Neural cell (in vitro differentiated cells): ENCODE results near the gene NDUFAB1. TPM values are rescaled to one million over a fixed set of nuclear protein-coding genes. Genes with fewer than 3 reads are reported as not detected.

ENCODE experiments used
- H2AFZ ChIP-seq: fragments of 200-600, 300-800 bp; sonication (generic), shearing (Covaris generic); 2 replicates; pipeline ENCODE4 v1.6.0; 2014; ENCODE audit warnings: low read depth, mild to moderate bottlenecking, antibody characterized with exemption, low read length, moderate library complexity
- H3F3A ChIP-seq: fragments of 200-600 bp; shearing (Covaris generic); 2 replicates; pipeline ENCODE4 v1.6.1; 2016; ENCODE audit warnings: mild to moderate bottlenecking, moderate library complexity, mixed read lengths, antibody characterized with exemption, low read length; ENCODE audit not compliant: insufficient read depth, poor library complexity, severe bottlenecking
- H3K27ac ChIP-seq: fragments of 200-600, 300-800 bp; sonication (generic), shearing (Covaris generic); 2 replicates; pipeline ENCODE4 v1.5.1; 2014; ENCODE audit warnings: mild to moderate bottlenecking, low read length, moderate library complexity
- H3K27me3 ChIP-seq: fragments of 300-800, 200-600 bp; sonication (generic), shearing (Covaris generic); 2 replicates; pipeline ENCODE4 v1.6.0; 2014; ENCODE audit warnings: mild to moderate bottlenecking, low read depth, low read length, moderate library complexity; ENCODE audit not compliant: insufficient read depth
- H3K36me3 ChIP-seq: fragments of 300-800, 200-600 bp; sonication (generic), shearing (Covaris generic); 2 replicates; pipeline ENCODE4 v1.5.1; 2014; ENCODE audit warnings: mild to moderate bottlenecking, antibody characterized with exemption, low read length, moderate library complexity; ENCODE audit not compliant: insufficient read depth
- H3K4me2 ChIP-seq: fragments of 300-800, 200-600 bp; sonication (generic), shearing (Covaris generic); 2 replicates; pipeline ENCODE4 v1.6.0; 2014; ENCODE audit warnings: mild to moderate bottlenecking, low read length
- H3K4me3 ChIP-seq: fragments of 300-800, 200-600 bp; sonication (generic), shearing (Covaris generic); 2 replicates; pipeline ENCODE4 v1.5.1; 2014; ENCODE audit warnings: mild to moderate bottlenecking, low read length, moderate library complexity
- H3K79me2 ChIP-seq: fragments of 200-600 bp; shearing (Covaris generic); replicated peaks from 2 replicates; pipeline ENCODE4 v1.6.0; 2014; ENCODE audit warnings: mild to moderate bottlenecking, low read length, moderate library complexity; ENCODE audit not compliant: insufficient read depth
- H3K9ac ChIP-seq: fragments of 300-800, 200-600 bp; sonication (generic), shearing (Covaris generic); 2 replicates; pipeline ENCODE4 v1.6.1; 2016; ENCODE audit warnings: mild to moderate bottlenecking, low read length, mixed read lengths
- H3K9me2 ChIP-seq: fragments of 200-600 bp; shearing (Covaris generic); 2 replicates; pipeline ENCODE4 v1.6.1; 2016; ENCODE audit warnings: mild to moderate bottlenecking, low read length, mixed read lengths; ENCODE audit not compliant: insufficient read depth
- H3K9me3 ChIP-seq: fragments of 200-600, 300-800 bp; sonication (generic), shearing (Covaris generic); 2 replicates; pipeline ENCODE4 v1.6.1; 2016; ENCODE audit warnings: mild to moderate bottlenecking, mixed run types, low read length, moderate library complexity, mixed read lengths
- H4K20me1 ChIP-seq: fragments of 200-600 bp; shearing (Covaris generic); 2 replicates; pipeline ENCODE4 v1.6.1; 2016; ENCODE audit warnings: mild to moderate bottlenecking, mixed run types; ENCODE audit not compliant: insufficient read depth
- CTCF ChIP-seq: fragments of 450-650 bp; IDR thresholded peaks from 2 replicates; pipeline ENCODE4 v1.5.1; 2014; ENCODE audit warnings: antibody characterized with exemption, mild to moderate bottlenecking, moderate library complexity; ENCODE audit not compliant: poor library complexity, severe bottlenecking
- EP300 ChIP-seq: fragments of 450-650 bp; conservative IDR thresholded peaks from 2 replicates; pipeline ENCODE4 v1.6.1; 2014; ENCODE audit warnings: antibody characterized with exemption, mild to moderate bottlenecking, moderate library complexity; ENCODE audit not compliant: poor library complexity, severe bottlenecking
- EZH2 ChIP-seq: fragments of 200-600, 300-800 bp; shearing (Covaris generic), sonication (generic); IDR thresholded peaks from 2 replicates; pipeline ENCODE4 v1.6.1; 2014; ENCODE audit warnings: antibody characterized with exemption, low read length, borderline replicate concordance, mild to moderate bottlenecking; ENCODE audit not compliant: insufficient read depth, poor library complexity, severe bottlenecking
- RAD21 ChIP-seq: fragments of 450-650 bp; conservative IDR thresholded peaks from 2 replicates; pipeline ENCODE4 v1.6.1; 2014; ENCODE audit warnings: antibody characterized with exemption, mild to moderate bottlenecking, moderate library complexity
- SMC3 ChIP-seq: fragments of 450-650 bp; conservative IDR thresholded peaks from 2 replicates; pipeline ENCODE4 v1.6.1; 2014; ENCODE audit warnings: antibody characterized with exemption, mild to moderate bottlenecking, moderate library complexity; ENCODE audit not compliant: poor library complexity
- TAF1 ChIP-seq: IDR thresholded peaks from 2 replicates; pipeline ENCODE4 v1.6.1; 2012; ENCODE audit warnings: low read depth
- polyA plus RNA-seq: library from polyadenylated mRNA; depleted of rRNA; stranded (reverse); fragments of >200 nt; gene quantifications from 2 replicates; pipeline ENCODE4 v1.2.3, GENCODE V29; 2014
- TF ChIP-seq, protein P1 (sequence below): IDR thresholded peaks from 2 replicates; pipeline ENCODE4 v1.6.1; 2012; ENCODE audit warnings: borderline replicate concordance

Gene NDUFAB1
- polyA plus RNA-seq, 1 donor from 2014 or later, result 492 TPM

GRCh38 chr16:23563186-23563585 is 32.9 kb downstream of the NDUFAB1 start:
- no peaks in the 10 kb centered on the region for H3K27me3 ChIP-seq
- no peaks in the 10 kb centered on the region for H3K9me3 ChIP-seq
- no peaks in the 10 kb centered on the region for H3K9me2 ChIP-seq
- no peaks in the 10 kb centered on the region for H4K20me1 ChIP-seq
- H3K4me3 ChIP-seq, result no peak overlapping the region
- H2AFZ ChIP-seq, result no peak overlapping the region
- no peaks in the 10 kb centered on the region for H3K36me3 ChIP-seq
- H3K79me2 ChIP-seq, result peaks cover 24% of the 10 kb centered on the region
- H3K4me2 ChIP-seq, result no peak overlapping the region
- H3F3A ChIP-seq, result no peaks in the 10 kb centered on the region
- no peak overlapping the region for H3K9ac ChIP-seq
- H3K27ac ChIP-seq, result no peak overlapping the region
- TF ChIP-seq RAD21 (no peak), SMC3 (no peak), CTCF (no peak)

DNA sequence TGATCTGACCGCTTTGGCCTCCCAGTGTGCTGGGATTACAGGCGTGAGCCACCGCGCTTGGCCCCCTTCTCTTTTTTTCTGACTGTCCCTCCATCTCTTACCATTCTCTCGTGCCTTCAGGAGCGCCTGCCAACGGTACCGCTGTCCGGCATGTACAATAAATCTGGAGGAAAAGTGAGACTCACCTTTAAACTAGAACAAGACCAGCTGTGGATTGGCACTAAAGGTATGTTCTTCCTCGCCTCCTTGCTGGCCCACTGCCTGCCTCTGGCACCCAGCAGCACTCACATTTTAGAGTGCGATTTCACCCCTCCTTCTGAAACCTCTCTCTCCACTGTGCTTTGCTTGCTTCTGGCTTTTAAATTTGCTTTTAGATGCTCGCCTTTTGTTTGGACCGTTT is 33.6 kb downstream of the NDUFAB1 start:
- no peaks in the 10 kb centered on the region for H3K27me3 ChIP-seq
- no peak overlapping the region for H3K4me2 ChIP-seq
- no peaks in the 10 kb centered on the region for H3F3A ChIP-seq
- H3K9me2 ChIP-seq, result no peaks in the 10 kb centered on the region
- TF ChIP-seq RAD21, result no peak
- no peak for TF ChIP-seq TAF1
- no peak for TF ChIP-seq CTCF
- TF ChIP-seq, protein P1, sequence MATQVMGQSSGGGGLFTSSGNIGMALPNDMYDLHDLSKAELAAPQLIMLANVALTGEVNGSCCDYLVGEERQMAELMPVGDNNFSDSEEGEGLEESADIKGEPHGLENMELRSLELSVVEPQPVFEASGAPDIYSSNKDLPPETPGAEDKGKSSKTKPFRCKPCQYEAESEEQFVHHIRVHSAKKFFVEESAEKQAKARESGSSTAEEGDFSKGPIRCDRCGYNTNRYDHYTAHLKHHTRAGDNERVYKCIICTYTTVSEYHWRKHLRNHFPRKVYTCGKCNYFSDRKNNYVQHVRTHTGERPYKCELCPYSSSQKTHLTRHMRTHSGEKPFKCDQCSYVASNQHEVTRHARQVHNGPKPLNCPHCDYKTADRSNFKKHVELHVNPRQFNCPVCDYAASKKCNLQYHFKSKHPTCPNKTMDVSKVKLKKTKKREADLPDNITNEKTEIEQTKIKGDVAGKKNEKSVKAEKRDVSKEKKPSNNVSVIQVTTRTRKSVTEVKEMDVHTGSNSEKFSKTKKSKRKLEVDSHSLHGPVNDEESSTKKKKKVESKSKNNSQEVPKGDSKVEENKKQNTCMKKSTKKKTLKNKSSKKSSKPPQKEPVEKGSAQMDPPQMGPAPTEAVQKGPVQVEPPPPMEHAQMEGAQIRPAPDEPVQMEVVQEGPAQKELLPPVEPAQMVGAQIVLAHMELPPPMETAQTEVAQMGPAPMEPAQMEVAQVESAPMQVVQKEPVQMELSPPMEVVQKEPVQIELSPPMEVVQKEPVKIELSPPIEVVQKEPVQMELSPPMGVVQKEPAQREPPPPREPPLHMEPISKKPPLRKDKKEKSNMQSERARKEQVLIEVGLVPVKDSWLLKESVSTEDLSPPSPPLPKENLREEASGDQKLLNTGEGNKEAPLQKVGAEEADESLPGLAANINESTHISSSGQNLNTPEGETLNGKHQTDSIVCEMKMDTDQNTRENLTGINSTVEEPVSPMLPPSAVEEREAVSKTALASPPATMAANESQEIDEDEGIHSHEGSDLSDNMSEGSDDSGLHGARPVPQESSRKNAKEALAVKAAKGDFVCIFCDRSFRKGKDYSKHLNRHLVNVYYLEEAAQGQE, result no peak
- no peak for TF ChIP-seq EP300
- TF ChIP-seq SMC3, result no peak
- no peak for TF ChIP-seq EZH2
- H3K36me3 ChIP-seq, result no peaks in the 10 kb centered on the region
- H3K9ac ChIP-seq, result no peak overlapping the region
- H4K20me1 ChIP-seq, result no peaks in the 10 kb centered on the region
- H2AFZ ChIP-seq, result no peak overlapping the region
- no peaks in the 10 kb centered on the region for H3K9me3 ChIP-seq
- peaks cover 27% of the 10 kb centered on the region for H3K79me2 ChIP-seq
- no peak overlapping the region for H3K27ac ChIP-seq
- H3K4me3 ChIP-seq, result no peak overlapping the region
